SIG-M5 treated with dmso at 0.1 percent for 504 hours (cell line): ENCODE data around the gene RECQL.
"Not testable (repeated sequence)": the region's sequence is repeated elsewhere in the genome, so short reads cannot be mapped to it uniquely, and the experiment has no call there.

Experiments used
- DNase-seq: peaks from one replicate; lab custom pipeline; 2025; ENCODE audit not compliant: unreplicated experiment; lab: John Stamatoyannopoulos, UW

RECQL gene

DNA sequence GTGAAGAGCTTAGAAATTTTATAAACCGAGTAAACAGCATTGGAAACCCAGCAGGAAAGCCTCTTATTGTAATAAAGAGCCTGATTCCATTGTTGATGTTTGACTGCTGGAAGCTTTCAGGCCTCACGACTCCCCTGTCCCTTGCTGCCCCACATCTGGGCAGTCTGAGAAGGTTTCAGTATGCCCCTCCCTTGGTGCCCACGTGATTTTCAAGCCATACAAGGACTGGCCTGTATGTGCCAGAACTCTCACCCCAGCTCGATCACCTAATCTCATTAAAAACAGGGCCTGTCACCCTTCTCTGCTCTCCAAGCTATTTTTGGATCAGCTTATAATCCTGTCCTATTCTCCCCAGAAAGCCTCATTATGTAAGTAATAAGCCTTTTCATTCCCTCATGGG is 71.4 kb downstream of the RECQL start:
- DNase-seq: no peak

DNA sequence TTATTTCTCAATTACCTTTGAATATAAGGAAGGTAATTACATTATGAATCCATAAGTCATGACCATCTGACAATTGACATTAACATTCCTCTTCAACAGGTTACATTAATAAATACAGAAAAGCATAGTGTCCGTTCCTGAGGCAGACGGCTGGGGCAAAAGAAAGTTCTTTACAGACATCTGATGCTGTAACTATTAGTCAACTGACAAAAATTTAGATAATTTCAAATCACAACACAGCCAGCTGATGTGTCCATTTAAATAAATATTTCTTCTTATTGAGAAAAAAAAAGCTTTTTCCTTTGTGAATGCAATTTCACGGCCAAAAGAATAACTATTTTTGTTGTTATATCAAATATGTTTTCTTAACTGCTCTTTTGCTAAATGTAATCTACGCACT is 73.2 kb downstream of the RECQL start:
- no peak for DNase-seq

DNA sequence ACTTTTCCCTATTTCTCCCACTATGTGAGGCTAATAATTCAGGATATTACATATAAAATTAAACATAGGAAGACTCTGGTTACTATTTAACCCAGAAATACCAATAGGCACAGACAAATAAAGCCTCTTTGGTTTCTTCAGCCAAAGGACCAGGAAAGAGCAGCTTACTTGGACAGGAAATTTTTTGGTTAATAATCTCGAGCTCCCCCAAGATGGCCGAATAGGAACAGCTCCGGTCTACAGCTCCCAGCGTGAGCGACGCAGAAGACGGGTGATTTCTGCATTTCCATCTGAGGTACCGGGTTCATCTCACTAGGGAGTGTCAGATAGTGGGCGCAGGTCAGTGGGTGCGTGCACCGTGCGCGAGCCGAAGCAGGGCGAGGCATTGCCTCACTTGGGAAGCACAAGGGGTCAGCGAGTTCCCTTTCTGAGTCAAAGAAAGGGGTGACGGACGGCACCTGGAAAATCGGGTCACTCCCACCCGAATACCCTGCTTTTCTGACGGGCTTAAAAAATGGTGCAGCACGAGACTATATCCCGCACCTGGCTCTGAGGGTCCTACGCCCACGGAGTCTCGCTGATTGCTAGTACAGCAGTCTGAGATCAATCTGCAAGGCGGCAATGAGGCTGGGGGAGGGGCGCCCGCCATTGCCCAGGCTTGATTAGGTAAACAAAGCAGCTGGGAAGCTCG is 82.3 kb downstream of the RECQL start:
- DNase-seq: not testable (repeated sequence)
